Ishikawa (cell line): ENCODE data around the gene PGAM5.

Experiments
- CEBPB ChIP-seq: IDR thresholded peaks from 2 replicates; pipeline ENCODE4 v1.6.1; 2012
- CREB1 ChIP-seq: IDR thresholded peaks from 2 replicates; pipeline ENCODE4 v1.6.1; 2012; ENCODE audit warnings: low read depth
- EGR1 ChIP-seq: IDR thresholded peaks from 2 replicates; pipeline ENCODE4 v1.6.1; 2012
- EP300 ChIP-seq: IDR thresholded peaks from 2 replicates; pipeline ENCODE4 v1.6.1; 2012; ENCODE audit warnings: borderline replicate concordance
- FOXM1 ChIP-seq: IDR thresholded peaks from 2 replicates; pipeline ENCODE4 v1.6.1; 2012; ENCODE audit warnings: low read depth, borderline replicate concordance
- NFIC ChIP-seq: IDR thresholded peaks from 2 replicates; pipeline ENCODE4 v1.6.1; 2012
- RAD21 ChIP-seq: IDR thresholded peaks from 2 replicates; pipeline ENCODE4 v1.6.1; 2012; ENCODE audit warnings: low read depth
- TAF1 ChIP-seq: IDR thresholded peaks from 2 replicates; pipeline ENCODE4 v1.6.1; 2012; ENCODE audit warnings: low read depth, mild to moderate bottlenecking
- TCF12 ChIP-seq: IDR thresholded peaks from 2 replicates; pipeline ENCODE4 v1.6.1; 2012; ENCODE audit warnings: low read depth
- TEAD4 ChIP-seq: IDR thresholded peaks from 2 replicates; pipeline ENCODE4 v1.6.1; 2012
- YY1 ChIP-seq: IDR thresholded peaks from 2 replicates; pipeline ENCODE4 v1.6.1; 2012; ENCODE audit warnings: low read depth
- ZBTB7A ChIP-seq: IDR thresholded peaks from 2 replicates; pipeline ENCODE4 v1.6.1; 2012; ENCODE audit warnings: low read depth
- TF ChIP-seq, protein P1 (sequence below): IDR thresholded peaks from 2 replicates; pipeline ENCODE4 v1.6.1; 2012; ENCODE audit warnings: low read depth, mild to moderate bottlenecking
- TF ChIP-seq, protein P2 (sequence below): IDR thresholded peaks from 2 replicates; pipeline ENCODE4 v1.6.1; 2012
- TF ChIP-seq, protein P3 (sequence below): IDR thresholded peaks from 2 replicates; pipeline ENCODE4 v1.6.1; 2012

Gene PGAM5

DNA sequence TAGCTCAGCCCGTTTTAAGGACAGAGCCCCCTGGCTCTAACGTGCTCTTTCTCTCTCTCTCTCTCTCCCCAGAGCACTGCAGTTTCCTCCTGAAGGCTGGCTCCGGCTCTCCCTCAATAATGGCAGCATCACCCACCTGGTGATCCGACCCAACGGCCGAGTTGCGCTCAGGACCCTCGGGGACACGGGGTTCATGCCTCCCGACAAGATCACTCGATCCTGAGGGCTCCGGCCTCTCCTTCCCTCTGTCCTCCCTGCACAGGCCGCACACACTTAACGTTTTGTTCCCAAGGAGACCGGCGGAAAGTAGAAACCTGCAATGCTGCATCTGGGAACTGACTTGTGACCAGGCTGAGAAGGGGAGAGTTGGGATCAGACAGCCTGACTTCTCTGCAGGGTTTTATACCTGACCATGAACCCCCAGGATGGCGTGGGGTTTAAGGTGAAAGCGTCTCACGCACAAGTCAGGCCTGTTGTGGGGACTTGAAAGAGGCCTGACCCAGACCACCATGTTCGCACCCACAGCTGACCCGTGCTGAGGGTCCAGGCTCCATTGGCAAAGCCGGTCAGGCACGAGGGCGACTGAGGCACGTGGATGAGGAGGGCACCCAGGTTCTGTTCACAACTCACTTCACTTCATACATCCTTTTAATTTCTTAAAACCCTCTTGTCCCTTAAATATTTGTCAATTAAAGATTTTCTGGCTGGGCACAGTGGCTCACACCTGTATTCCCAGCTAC lies 10.1 kb downstream of the PGAM5 start:
- no peak for TF ChIP-seq CEBPB

DNA sequence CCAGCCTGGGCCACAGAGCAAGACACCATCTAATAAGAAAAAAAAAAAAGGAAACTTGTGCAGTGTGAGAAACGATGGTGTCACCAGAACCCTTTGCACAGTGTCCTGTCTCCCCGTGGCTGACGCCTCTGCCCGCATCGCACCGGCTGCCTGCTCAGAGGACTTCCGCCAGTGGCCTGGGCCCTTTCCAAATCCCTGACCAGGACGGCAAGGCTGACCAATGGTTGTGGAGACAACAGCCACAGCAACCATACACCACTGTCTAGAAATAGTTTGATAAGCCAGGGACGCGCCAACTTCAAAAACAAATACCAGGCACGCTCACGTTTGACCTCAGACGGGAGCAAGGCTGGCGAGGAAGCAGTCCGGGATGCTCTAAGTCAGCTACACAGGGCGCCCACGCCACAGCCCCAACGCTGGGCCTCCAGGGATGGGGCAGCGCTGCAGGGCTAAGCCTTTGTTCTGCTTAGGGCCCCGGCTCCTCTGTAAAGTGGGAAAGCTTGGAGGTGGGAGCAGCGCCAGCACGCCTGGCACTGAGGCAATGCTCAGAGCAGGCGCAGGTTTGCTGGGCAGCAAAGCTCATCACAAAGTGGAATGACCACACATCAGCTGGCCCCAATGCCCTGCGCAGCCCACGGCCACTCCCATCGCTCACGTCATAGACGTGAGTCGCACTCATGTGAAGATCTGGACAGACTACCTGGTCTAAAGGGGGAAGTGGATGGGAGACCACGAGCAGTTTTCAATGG lies 12.5 kb downstream of the PGAM5 start:
- TF ChIP-seq RAD21 = no peak
- no peak for TF ChIP-seq YY1
- TF ChIP-seq EP300 = no peak
- no peak for TF ChIP-seq CREB1
- TF ChIP-seq, protein P1, sequence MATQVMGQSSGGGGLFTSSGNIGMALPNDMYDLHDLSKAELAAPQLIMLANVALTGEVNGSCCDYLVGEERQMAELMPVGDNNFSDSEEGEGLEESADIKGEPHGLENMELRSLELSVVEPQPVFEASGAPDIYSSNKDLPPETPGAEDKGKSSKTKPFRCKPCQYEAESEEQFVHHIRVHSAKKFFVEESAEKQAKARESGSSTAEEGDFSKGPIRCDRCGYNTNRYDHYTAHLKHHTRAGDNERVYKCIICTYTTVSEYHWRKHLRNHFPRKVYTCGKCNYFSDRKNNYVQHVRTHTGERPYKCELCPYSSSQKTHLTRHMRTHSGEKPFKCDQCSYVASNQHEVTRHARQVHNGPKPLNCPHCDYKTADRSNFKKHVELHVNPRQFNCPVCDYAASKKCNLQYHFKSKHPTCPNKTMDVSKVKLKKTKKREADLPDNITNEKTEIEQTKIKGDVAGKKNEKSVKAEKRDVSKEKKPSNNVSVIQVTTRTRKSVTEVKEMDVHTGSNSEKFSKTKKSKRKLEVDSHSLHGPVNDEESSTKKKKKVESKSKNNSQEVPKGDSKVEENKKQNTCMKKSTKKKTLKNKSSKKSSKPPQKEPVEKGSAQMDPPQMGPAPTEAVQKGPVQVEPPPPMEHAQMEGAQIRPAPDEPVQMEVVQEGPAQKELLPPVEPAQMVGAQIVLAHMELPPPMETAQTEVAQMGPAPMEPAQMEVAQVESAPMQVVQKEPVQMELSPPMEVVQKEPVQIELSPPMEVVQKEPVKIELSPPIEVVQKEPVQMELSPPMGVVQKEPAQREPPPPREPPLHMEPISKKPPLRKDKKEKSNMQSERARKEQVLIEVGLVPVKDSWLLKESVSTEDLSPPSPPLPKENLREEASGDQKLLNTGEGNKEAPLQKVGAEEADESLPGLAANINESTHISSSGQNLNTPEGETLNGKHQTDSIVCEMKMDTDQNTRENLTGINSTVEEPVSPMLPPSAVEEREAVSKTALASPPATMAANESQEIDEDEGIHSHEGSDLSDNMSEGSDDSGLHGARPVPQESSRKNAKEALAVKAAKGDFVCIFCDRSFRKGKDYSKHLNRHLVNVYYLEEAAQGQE = no peak
- TF ChIP-seq EGR1 = no peak
- no peak for TF ChIP-seq TEAD4

DNA sequence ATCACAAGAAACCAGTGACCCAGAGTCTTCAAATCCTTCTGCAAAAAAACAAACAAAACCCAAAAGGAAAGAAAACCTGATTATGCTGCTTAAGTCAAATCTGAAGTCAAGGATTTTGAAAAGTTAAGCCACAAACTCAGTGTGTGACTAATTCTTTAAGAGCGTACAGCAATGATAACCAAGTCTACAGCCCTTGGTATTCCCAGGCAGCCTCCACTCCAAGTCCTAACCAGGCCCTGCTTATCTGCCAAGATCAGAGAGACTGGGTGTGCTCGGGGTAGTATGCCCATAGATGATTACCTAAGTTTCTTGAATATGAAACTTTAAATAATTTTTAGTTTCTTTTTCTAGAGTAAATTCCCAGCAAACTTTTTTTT lies 13.1 kb downstream of the PGAM5 start:
- TF ChIP-seq CEBPB (no peak), CREB1 (no peak), FOXM1 (no peak), YY1 (no peak), TCF12 (no peak), ZBTB7A (no peak), TEAD4 (no peak), EGR1 (no peak), EP300 (no peak), RAD21 (no peak), TAF1 (no peak), NFIC (no peak)
- TF ChIP-seq, protein P1 = no peak
- TF ChIP-seq, protein P2, sequence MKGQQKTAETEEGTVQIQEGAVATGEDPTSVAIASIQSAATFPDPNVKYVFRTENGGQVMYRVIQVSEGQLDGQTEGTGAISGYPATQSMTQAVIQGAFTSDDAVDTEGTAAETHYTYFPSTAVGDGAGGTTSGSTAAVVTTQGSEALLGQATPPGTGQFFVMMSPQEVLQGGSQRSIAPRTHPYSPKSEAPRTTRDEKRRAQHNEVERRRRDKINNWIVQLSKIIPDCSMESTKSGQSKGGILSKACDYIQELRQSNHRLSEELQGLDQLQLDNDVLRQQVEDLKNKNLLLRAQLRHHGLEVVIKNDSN = no peak
- TF ChIP-seq, protein P3, sequence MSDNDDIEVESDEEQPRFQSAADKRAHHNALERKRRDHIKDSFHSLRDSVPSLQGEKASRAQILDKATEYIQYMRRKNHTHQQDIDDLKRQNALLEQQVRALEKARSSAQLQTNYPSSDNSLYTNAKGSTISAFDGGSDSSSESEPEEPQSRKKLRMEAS = no peak

DNA sequence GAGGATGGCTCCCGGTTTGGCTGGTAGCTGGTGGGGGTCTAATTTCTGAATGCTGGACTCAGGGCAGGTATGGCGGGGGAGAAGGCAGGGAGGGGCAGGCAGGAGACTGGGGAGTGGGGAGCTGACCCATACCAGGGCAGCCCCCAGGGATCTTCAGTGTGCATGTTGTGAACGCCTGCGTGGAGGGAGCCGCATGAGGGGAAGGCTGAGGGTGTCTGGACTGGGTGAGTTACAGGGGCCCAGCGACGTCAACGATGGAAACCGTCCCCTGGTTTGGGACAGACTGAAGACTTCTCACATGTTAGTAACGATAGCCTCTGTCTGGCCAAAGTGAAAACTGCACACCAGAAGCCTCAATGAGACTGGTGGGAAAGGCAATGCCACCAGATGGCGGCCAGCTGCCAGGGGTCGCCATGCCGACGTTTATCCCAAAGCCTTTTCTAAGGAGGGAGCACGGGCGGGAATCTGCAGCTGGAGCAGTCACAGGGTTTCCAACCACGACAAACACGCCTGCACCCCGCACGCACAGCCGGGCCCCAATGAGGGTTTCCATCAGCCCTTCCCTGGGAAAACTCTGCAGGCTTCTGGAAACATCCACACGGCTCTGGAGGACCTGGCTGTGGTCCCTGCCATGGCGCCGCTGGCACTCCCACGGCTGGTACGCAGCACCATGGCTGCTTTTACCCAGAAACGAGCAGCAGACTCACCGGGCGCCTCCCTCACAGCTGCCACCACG lies 14.0 kb downstream of the PGAM5 start:
- TF ChIP-seq YY1 = no peak
- TF ChIP-seq EGR1 = no peak
- TF ChIP-seq, protein P3 = no peak
- TF ChIP-seq NFIC = no peak
- no peak for TF ChIP-seq RAD21
- TF ChIP-seq TCF12 = no peak
- TF ChIP-seq ZBTB7A = no peak
- TF ChIP-seq CREB1 = no peak
- TF ChIP-seq CEBPB = no peak
- no peak for TF ChIP-seq FOXM1
- TF ChIP-seq, protein P2 = no peak
- TF ChIP-seq, protein P1 = no peak
- TF ChIP-seq TEAD4 = no peak
- TF ChIP-seq EP300 = no peak
- TF ChIP-seq TAF1 = no peak
